ENCODE measurements around the gene DLG1.
"Not testable (repeated sequence)": the region's sequence is repeated elsewhere in the genome, so short reads cannot be mapped to it uniquely, and the experiment has no call there.

The DLG1 gene

GRCh38 chr3:197076415-197076814 is 222.0 kb downstream of the DLG1 start:
- Histone ChIP-seq H3K4me1 (ENCODE audit: control insufficient read depth, insufficient read depth, low read length, poor library complexity, severe bottlenecking) (no peaks in the 10 kb centered on the region), H3K4me3 (ENCODE audit: extremely low read depth, insufficient read depth, low read length, poor library complexity, severe bottlenecking) (no peak overlapping the region), H3K9me3 (ENCODE audit: control insufficient read depth, low read length) (no peaks in the 10 kb centered on the region), H3K36me3 (ENCODE audit: control insufficient read depth, insufficient read depth, low read length) (peaks cover 19% of the 10 kb centered on the region), H3K27ac (ENCODE audit: low read depth, low read length, severe bottlenecking) (no peak overlapping the region)
- 93% methylated on average over 3 of the region's 4 CpGs; no CpG with 5 or more reads in 1 of the 2 experiments for WGBS, 2 experiments (ENCODE audit: insufficient coverage in 2 of 2)

DNA sequence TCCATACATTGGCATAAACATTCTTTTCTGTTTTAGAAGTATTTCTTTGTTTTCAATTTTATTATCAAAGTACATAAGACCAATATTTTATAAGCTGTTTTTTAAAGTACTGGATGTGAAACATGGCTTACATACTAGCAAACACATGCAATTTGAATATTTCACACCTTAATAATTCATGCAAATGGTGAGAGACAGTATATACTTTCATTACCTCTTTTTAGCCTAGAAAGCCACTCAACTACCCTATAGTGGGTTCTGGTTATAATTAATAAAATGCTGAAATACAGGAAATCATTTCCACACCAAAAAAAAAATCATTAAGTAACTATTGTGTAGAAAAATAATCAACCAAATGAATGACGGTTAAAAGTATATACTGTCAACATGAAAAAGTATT is 230.3 kb downstream of the DLG1 start:
- Histone ChIP-seq H3K27ac (ENCODE audit: low read depth, low read length, severe bottlenecking) (no peak overlapping the region), H3K36me3 (ENCODE audit: control insufficient read depth, insufficient read depth, low read length) (peaks cover 13% of the 10 kb centered on the region), H3K4me1 (ENCODE audit: control insufficient read depth, insufficient read depth, low read length, poor library complexity, severe bottlenecking) (no peaks in the 10 kb centered on the region), H3K9me3 (ENCODE audit: control insufficient read depth, low read length) (no peaks in the 10 kb centered on the region), H3K4me3 (ENCODE audit: extremely low read depth, insufficient read depth, low read length, poor library complexity, severe bottlenecking) (no peak overlapping the region)
- no CpG with 5 or more reads among the region's 1 CpG for WGBS, 2 experiments (ENCODE audit: insufficient coverage in 2 of 2)

- Histone ChIP-seq H3K27ac (ENCODE audit: low read depth, low read length, severe bottlenecking) (no peak overlapping the region), H3K4me3 (ENCODE audit: extremely low read depth, insufficient read depth, low read length, poor library complexity, severe bottlenecking) (no peak overlapping the region), H3K9me3 (ENCODE audit: control insufficient read depth, low read length) (no peaks in the 10 kb centered on the region), H3K36me3 (ENCODE audit: control insufficient read depth, insufficient read depth, low read length) (peaks cover 39% of the 10 kb centered on the region), H3K4me1 (ENCODE audit: control insufficient read depth, insufficient read depth, low read length, poor library complexity, severe bottlenecking) (no peaks in the 10 kb centered on the region)
- WGBS, 2 experiments (ENCODE audit: insufficient coverage in 2 of 2) = 83 to 100% methylated on average over 1 of the region's 1 CpG
Measured at GRCh38 chr3:197064771-197065170, 233.6 kb downstream of the DLG1 start.

DNA sequence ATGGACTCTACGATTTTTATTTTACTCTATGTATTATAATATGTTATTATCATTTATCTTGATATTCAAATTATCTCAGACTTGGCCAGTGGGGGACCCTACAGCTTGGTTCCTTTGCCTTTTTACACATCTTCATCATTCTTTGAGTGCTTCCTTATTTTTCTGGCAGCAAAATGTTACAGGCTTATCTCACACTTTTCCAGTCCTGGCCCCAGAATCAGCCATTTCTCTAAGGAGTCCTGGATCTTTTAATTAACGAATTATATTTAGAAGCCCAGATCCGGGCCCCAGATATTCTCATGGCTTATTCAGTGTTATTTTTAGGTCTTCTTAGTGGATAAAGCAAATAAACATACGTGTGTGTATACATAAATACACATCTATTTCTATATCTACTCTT is 236.0 kb downstream of the DLG1 start:
- H3K27ac ChIP-seq (ENCODE audit: low read depth, low read length, severe bottlenecking) = no peak overlapping the region
- H3K4me3 ChIP-seq (ENCODE audit: extremely low read depth, insufficient read depth, low read length, poor library complexity, severe bottlenecking) = no peak overlapping the region
- no peaks in the 10 kb centered on the region for H3K4me1 ChIP-seq (ENCODE audit: control insufficient read depth, insufficient read depth, low read length, poor library complexity, severe bottlenecking)
- 80 to 100% methylated on average over 1 of the region's 4 CpGs for WGBS, 2 experiments (ENCODE audit: insufficient coverage in 2 of 2)
- H3K9me3 ChIP-seq (ENCODE audit: control insufficient read depth, low read length) = no peaks in the 10 kb centered on the region
- H3K36me3 ChIP-seq (ENCODE audit: control insufficient read depth, insufficient read depth, low read length) = peaks cover 59% of the 10 kb centered on the region

GRCh38 chr3:197051637-197052036 is 246.8 kb downstream of the DLG1 start:
- not testable (repeated sequence) for H3K27ac ChIP-seq (ENCODE audit: low read depth, low read length, severe bottlenecking)
- WGBS, 2 experiments (ENCODE audit: insufficient coverage in 2 of 2) = 80 to 96% methylated on average over 1 to 4 of the region's 6 CpGs
- peaks cover 76% of the 10 kb centered on the region for H3K36me3 ChIP-seq (ENCODE audit: control insufficient read depth, insufficient read depth, low read length)

GRCh38 chr3:197050511-197050910 is 247.9 kb downstream of the DLG1 start:
- Histone ChIP-seq H3K9me3 (ENCODE audit: control insufficient read depth, low read length) (no peaks in the 10 kb centered on the region), H3K36me3 (ENCODE audit: control insufficient read depth, insufficient read depth, low read length) (peaks cover 74% of the 10 kb centered on the region), H3K27ac (ENCODE audit: low read depth, low read length, severe bottlenecking) (no peak overlapping the region)

More at GRCh38 chr3:197051637-197052036, 246.8 kb downstream of the DLG1 start:
- H3K9me3 ChIP-seq (ENCODE audit: control insufficient read depth, low read length); H3K4me1 ChIP-seq (ENCODE audit: control insufficient read depth, insufficient read depth, low read length, poor library complexity, severe bottlenecking); H3K4me3 ChIP-seq (ENCODE audit: extremely low read depth, insufficient read depth, low read length, poor library complexity, severe bottlenecking): not testable (repeated sequence)

GRCh38 chr3:197042539-197042938 is 255.9 kb downstream of the DLG1 start:
- 90 to 100% methylated on average over 3 to 4 of the region's 4 CpGs for WGBS, 2 experiments (ENCODE audit: insufficient coverage in 2 of 2)
- H3K9me3 ChIP-seq (ENCODE audit: control insufficient read depth, low read length) = no peaks in the 10 kb centered on the region

More at GRCh38 chr3:197050511-197050910, 247.9 kb downstream of the DLG1 start:
- no peaks in the 10 kb centered on the region for H3K4me1 ChIP-seq (ENCODE audit: control insufficient read depth, insufficient read depth, low read length, poor library complexity, severe bottlenecking)
- no peak overlapping the region for H3K4me3 ChIP-seq (ENCODE audit: extremely low read depth, insufficient read depth, low read length, poor library complexity, severe bottlenecking)
- WGBS, 2 experiments (ENCODE audit: insufficient coverage in 2 of 2) = no CpG with 5 or more reads among the region's 2 CpGs

DNA sequence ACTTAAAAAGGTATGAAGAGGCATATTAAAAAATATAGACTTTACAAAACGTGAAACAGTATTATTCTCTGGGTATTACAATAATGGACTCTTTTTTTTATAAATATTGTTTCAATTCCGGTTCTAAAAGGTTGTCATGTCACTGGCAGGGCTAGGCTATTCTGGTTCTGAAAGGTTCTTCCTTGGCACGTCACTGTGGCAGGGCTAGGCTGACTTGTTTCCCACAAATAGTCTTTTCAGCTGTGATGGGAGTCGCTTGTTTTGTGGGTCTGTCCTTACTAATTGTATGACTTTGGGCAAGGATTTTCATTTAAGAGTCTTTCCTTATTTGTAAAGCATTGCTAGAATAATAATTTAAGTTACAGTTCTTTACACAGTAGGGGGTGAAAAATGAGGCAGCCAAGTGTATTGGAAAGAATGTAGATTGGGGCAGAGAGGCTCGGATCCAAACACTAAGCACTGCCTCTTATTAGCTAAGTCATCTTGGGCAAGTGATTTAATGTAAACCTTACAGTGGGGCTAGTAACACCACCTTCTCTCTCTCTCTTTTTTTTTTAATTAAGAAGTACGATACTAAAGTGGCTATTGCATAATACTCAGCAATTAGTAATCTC is 256.4 kb downstream of the DLG1 start:
- peaks cover 32% of the 10 kb centered on the region for H3K36me3 ChIP-seq (ENCODE audit: control insufficient read depth, insufficient read depth, low read length)
- 100% methylated on average over 1 of the region's 6 CpGs; no CpG with 5 or more reads in 1 of the 2 experiments for WGBS, 2 experiments (ENCODE audit: insufficient coverage in 2 of 2)
- H3K4me1 ChIP-seq (ENCODE audit: control insufficient read depth, insufficient read depth, low read length, poor library complexity, severe bottlenecking) = no peaks in the 10 kb centered on the region
- no peak overlapping the region for H3K27ac ChIP-seq (ENCODE audit: low read depth, low read length, severe bottlenecking)
- no peaks in the 10 kb centered on the region for H3K9me3 ChIP-seq (ENCODE audit: control insufficient read depth, low read length)
- no peak overlapping the region for H3K4me3 ChIP-seq (ENCODE audit: extremely low read depth, insufficient read depth, low read length, poor library complexity, severe bottlenecking)

More at GRCh38 chr3:197042539-197042938, 255.9 kb downstream of the DLG1 start:
- Histone ChIP-seq H3K4me3 (ENCODE audit: extremely low read depth, insufficient read depth, low read length, poor library complexity, severe bottlenecking) (no peak overlapping the region), H3K27ac (ENCODE audit: low read depth, low read length, severe bottlenecking) (no peak overlapping the region), H3K4me1 (ENCODE audit: control insufficient read depth, insufficient read depth, low read length, poor library complexity, severe bottlenecking) (no peaks in the 10 kb centered on the region), H3K36me3 (ENCODE audit: control insufficient read depth, insufficient read depth, low read length) (peaks cover 35% of the 10 kb centered on the region)

DNA sequence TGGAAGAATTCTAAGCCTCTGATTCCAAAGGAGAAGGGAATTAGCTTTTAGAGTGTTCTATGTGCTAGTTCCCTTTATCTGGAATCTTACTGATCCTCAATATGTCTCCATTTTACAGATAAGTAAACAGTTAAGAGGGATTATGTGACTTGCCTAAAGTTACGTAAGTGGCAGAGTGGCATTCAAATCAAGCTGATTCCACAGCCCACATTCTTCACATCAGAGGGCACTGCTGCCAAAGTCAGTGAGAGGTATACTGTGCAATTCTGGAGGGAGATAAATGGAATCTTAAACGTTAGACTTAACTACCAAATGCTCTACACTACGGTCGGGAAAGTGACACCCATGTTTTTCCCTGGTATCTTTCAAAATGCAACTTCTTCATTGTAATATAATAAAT is 257.8 kb downstream of the DLG1 start:
- peaks cover 23% of the 10 kb centered on the region for H3K36me3 ChIP-seq (ENCODE audit: control insufficient read depth, insufficient read depth, low read length)
- 100% methylated on average over 1 of the region's 4 CpGs; no CpG with 5 or more reads in 1 of the 2 experiments for WGBS, 2 experiments (ENCODE audit: insufficient coverage in 2 of 2)
- no peaks in the 10 kb centered on the region for H3K9me3 ChIP-seq (ENCODE audit: control insufficient read depth, low read length)
- no peak overlapping the region for H3K4me3 ChIP-seq (ENCODE audit: extremely low read depth, insufficient read depth, low read length, poor library complexity, severe bottlenecking)
- H3K27ac ChIP-seq (ENCODE audit: low read depth, low read length, severe bottlenecking) = no peak overlapping the region
- peaks cover 3% of the 10 kb centered on the region for H3K4me1 ChIP-seq (ENCODE audit: control insufficient read depth, insufficient read depth, low read length, poor library complexity, severe bottlenecking)

- no peak overlapping the region for H3K4me3 ChIP-seq (ENCODE audit: extremely low read depth, insufficient read depth, low read length, poor library complexity, severe bottlenecking)
- H3K4me1 ChIP-seq (ENCODE audit: control insufficient read depth, insufficient read depth, low read length, poor library complexity, severe bottlenecking) = peaks cover 3% of the 10 kb centered on the region
- H3K36me3 ChIP-seq (ENCODE audit: control insufficient read depth, insufficient read depth, low read length) = peaks cover 12% of the 10 kb centered on the region
- H3K27ac ChIP-seq (ENCODE audit: low read depth, low read length, severe bottlenecking) = no peak overlapping the region
- H3K9me3 ChIP-seq (ENCODE audit: control insufficient read depth, low read length) = no peaks in the 10 kb centered on the region
- 87 to 93% methylated on average over 9 to 12 of the region's 14 CpGs for WGBS, 2 experiments (ENCODE audit: insufficient coverage in 2 of 2)
Measured at GRCh38 chr3:197038679-197039462, 259.5 kb downstream of the DLG1 start.

DNA sequence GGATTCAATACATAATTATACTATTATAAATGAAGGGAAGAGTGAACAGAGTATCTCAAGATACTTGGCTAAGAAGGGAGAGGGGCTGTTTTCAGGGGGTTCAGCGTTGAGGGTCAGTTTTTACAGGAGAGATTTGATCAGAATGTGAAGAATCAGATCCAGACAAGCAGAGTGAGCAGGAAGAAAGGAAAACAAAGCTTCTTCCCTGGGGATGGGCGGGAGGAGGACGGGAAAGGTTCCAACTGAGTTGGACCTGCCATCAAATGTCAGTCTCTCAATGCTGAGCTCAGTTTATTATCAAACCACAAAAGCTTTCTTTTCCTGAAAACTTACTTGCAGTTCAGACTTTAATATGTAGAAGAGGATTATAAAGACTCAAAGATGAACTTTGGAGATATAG is 262.8 kb downstream of the DLG1 start:
- H3K9me3 ChIP-seq (ENCODE audit: control insufficient read depth, low read length) = no peaks in the 10 kb centered on the region
- no peak overlapping the region for H3K4me3 ChIP-seq (ENCODE audit: extremely low read depth, insufficient read depth, low read length, poor library complexity, severe bottlenecking)
- WGBS, 2 experiments (ENCODE audit: insufficient coverage in 2 of 2) = 86 to 93% methylated on average over 1 of the region's 3 CpGs
- H3K36me3 ChIP-seq (ENCODE audit: control insufficient read depth, insufficient read depth, low read length) = no peaks in the 10 kb centered on the region
- peaks cover 18% of the 10 kb centered on the region for H3K4me1 ChIP-seq (ENCODE audit: control insufficient read depth, insufficient read depth, low read length, poor library complexity, severe bottlenecking)
- no peak overlapping the region for H3K27ac ChIP-seq (ENCODE audit: low read depth, low read length, severe bottlenecking)

Data from mesodermal cell (in vitro differentiated cells).